ENCODE results near the gene PKN2.
"Not testable (repeated sequence)": the region's sequence is repeated elsewhere in the genome, so short reads cannot be mapped to it uniquely, and the experiment has no call there.

Gene PKN2

DNA sequence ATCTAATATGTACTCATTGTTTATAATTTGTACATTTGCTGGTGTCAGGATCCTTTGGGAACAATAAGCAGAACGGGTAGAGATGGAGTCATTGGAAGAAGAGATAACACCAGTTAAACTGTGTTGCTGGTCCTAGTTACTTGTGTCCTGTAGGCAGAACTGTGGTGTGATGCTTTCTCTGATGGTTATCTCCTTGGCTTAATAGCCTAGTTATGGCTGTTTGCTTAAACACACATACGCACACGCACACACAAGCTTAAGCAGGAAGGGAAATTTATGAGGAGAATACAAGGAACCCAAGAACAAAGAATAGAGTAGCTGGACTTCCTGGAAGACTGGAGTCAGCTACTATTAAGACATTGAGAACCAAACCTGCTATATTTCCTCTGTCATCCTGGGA is 5.7 kb upstream of the PKN2 start:
- no peak for DNase-seq

- DNase-seq: no peak
Observed at GRCh38 chr1:88680471-88680870, 3.6 kb upstream of the PKN2 start.

DNA sequence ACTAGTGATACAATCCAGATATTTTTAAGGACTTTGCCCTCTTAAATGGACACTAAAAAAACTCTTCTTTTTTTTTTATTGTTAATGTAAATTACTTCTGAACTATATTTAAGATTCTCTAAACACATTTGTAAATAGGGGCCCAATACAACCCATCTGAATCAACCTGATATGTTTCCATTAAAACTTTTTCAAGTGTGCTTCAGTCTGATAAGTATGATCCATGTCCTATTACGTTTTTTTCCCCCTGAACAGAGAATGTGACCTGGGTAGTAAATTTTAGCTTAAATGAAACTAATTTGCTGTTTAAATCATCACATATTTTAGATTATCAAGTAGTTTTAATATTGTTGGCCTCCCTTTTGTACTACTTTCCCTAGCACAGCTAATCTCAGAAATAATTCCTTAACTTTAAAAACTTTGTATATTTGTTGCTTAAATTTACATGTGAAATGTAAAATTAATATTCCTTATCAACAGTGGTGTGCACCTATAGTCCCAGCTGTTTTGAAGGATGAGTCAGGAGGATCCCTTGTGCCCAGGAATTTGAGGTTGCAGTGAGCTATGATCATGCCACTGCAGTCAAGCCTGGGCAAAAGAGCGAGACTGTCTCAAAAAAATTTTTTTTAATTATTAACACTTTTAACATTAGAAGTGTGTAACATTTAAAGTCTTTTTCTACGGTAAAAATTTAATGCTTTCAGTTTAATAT is 3.0 kb upstream of the PKN2 start:
- no peak for DNase-seq

DNA sequence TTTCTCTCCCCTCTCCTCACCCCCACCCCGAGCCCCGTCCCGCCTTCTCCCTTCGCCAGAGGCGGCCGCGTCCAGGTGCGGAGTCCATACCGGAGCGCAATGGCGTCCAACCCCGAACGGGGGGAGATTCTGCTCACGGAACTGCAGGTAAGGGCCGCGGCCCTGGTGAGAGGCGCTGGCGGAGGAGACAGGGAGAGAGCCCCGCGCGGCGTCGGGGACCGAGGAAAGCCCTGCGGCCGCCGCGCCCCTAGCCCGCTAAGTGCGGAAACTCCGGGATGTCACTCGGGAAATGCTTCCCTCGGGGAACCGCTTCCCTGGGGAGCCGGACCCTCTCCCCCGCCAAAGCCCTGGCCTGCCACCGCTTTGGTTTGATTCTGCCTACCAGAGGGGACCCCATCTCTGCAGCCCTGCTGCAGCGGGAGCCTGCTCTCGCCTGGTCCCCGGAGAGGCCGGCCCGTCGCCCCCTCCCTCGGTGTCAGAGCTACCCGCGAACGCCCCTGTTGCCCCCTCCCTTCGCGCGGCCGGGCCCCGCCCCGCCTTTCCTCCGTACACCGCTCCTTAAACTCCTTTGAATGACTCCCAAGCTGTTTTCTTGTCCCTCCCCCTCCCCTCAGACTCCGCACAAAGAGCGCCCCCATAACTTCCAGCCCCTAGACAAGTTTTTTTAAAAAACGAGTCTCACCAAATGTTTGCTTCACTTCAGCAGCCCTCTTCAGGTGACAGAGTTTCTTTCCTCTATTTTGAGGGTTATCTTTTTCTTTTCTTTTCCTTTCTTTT is 597 bp downstream of the PKN2 start:
- peak in 41 of 56 donors; percentile 10 to 67 (median 43) for DNase-seq

GRCh38 chr1:88685259-88685620 is 1.2 kb downstream of the PKN2 start:
- DNase-seq: no peak

DNA sequence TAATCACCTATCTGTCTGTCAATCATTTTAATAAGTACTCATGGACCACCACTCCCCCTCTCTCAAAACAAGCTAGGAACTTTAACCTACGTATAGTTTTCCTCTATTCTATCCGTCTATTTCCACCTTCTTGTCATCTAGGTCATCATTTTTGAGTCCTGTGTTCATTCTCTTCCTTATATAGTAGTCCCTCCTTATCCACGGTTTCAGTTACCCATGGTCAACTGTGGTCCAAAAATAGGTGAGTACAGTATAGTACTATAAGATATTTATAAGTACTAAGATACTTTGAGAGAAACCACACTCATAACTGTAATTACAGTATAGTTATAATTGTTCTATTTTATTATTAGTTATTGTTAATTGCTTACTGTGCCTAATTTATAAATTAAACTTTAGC is 7.5 kb downstream of the PKN2 start:
- DNase-seq: no peak

GRCh38 chr1:88695781-88696180 is 11.7 kb downstream of the PKN2 start:
- no peak for DNase-seq

DNA sequence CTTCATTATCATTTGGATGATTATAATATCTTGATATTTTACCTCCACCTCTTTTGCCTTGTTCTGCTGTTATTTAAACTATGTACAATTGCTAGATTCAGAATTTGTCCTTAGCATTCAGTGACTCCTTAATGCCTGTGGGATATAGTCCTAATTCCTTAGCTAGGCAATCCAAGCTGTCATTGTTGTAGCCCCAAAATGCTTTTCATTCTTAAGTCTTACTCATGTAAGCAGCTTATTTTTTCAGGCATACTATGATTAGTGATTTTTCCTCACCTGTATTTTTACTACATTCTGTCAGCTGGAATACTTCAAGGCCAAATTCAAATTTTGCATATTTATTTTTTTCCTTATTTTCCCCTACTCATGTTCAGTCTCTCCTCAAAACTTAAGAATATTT is 13.4 kb downstream of the PKN2 start:
- DNase-seq: no peak

GRCh38 chr1:88698140-88698539 is 14.1 kb downstream of the PKN2 start:
- no peak for DNase-seq

DNA sequence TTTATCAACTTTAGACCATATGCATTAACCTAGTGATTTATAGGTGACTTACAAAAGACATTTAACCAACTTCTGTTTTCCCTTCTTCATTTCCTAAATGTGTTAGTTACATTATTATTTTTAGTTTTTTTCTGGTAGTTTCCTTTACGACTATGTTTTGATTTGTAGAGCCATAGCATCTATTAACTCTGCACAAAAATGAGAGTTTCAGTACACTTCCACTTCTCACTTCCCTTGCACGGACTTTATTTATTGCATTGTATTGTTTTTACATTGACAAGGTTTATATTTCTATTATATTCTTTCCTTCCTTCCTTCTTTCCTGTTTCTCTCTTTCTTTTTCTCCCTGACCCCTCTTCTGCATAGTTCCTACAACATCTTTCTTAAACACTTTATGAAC is 14.7 kb downstream of the PKN2 start:
- no peak for DNase-seq

GRCh38 chr1:88700425-88701013 is 16.4 kb downstream of the PKN2 start:
- DNase-seq: no peak

DNA sequence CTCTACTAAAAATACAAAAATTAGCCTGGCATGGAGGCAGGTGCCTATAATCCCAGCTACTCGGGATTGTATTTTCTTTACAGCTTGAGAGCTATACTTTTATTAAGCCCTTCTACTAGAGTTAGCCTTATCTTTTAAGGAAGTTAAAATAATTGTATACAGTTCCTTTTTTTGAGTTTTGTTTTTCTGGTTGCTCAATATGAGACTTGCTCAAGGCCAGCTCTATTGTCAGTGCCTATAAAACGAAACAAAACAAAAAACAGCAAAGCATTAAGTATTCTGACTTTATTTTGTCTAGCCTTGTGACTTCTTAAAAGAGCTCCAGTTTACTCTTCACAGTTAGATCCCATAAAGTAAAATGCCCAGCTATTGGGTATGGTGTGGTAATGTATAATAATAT is 17.2 kb downstream of the PKN2 start:
- DNase-seq: peak in 1 of 56 donors; percentile 4

DNA sequence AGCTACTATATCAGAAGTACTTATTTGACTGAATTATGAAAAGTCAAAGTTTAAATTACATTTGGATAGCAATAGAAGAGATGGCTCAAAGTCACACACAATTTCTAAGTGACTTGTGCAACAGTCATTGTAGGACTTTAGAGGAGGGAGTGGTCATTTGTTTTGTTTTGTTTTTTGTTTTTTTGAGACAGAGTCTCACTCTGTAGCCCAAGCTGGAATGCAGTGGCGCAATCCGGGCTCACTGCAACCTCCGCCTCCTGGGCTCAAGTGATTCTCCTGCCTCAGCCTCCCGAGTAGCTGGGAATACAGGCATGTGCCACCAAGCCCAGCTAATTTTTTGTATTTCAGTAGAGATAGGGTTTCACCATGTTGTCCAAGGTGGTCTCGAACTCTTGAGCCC is 17.7 kb downstream of the PKN2 start:
- not testable (repeated sequence) for DNase-seq

DNA sequence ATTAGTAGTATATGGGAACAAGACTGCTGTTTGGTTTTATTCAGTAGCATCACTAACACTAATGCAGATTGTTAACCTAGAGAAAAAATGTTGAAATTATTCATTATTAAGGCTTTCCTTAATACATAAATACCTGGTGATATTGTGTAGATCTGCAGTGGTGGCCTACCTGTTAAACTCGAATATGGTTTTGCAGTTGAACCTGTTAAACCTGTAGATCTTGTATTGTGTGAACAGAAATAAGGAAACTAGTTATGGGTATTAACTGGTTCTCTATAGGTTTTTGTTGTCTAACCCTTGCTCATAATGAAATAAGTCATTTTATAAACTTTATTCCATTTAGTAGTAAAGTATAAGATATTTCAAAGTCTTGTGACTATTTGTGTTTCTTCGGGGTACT is 23.9 kb downstream of the PKN2 start:
- no peak for DNase-seq

DNA sequence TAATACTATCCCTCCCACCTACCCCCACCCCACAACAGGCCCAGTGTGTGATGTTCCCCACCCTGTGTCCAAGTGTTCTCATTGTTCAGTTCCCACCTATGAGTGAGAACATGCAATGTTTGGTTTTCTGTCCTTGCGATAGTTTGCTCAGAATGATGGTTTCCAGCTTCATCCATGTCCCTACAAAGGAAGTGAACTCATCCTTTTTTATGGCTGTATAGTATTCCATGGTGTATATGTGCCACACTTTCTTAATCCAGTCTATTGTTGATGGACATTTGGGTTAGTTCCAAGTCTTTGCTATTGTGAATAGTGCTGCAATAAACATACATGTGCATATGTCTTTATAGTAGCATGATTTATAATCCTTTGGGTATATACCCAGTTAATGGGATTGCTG is 28.8 kb downstream of the PKN2 start:
- not testable (repeated sequence) for DNase-seq

- not testable (repeated sequence) for DNase-seq
Observed at GRCh38 chr1:88716571-88716970, 32.5 kb downstream of the PKN2 start.

DNA sequence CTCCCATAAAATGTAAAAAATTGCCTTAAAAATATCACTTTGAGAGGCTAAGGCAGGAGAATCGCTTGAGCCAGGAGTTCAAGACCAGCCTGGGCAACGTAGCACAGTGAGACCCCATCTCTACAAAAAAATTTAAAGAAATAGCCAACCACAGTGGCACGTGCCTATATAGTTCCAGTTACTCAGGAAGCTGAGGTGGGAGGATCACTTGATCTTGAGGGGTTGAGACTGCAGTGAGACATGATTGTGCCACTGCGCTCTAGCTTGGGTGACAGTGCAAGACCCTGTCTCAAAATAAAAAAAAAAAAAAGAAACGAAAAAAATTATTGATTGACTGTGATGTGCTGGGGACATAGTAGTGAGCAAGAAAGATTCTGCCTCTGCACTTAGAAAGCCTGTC is 38.4 kb downstream of the PKN2 start:
- no peak for DNase-seq

GRCh38 chr1:88726697-88727096 is 42.6 kb downstream of the PKN2 start:
- DNase-seq: no peak

DNA sequence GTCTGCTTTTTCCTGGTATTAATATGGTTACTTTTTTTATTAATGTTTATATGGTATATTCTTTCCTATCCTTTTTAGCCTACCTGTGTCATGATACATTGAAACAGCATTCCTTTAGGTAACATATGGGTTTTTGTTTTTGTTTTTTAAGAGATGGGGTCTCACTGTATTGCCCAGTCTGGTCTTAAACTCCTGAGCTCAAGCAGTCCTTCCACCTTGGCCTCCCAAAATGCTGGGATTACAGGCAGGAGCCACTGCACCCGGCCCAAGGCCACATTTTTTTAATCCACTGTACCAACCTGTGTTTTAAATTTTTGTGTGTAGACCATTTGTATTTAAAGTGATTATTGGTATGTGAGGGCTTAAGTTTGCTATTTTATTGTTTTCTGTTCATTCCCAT is 43.1 kb downstream of the PKN2 start:
- DNase-seq: no peak

GRCh38 chr1:88729297-88729696 is 45.2 kb downstream of the PKN2 start:
- DNase-seq: no peak

DNA sequence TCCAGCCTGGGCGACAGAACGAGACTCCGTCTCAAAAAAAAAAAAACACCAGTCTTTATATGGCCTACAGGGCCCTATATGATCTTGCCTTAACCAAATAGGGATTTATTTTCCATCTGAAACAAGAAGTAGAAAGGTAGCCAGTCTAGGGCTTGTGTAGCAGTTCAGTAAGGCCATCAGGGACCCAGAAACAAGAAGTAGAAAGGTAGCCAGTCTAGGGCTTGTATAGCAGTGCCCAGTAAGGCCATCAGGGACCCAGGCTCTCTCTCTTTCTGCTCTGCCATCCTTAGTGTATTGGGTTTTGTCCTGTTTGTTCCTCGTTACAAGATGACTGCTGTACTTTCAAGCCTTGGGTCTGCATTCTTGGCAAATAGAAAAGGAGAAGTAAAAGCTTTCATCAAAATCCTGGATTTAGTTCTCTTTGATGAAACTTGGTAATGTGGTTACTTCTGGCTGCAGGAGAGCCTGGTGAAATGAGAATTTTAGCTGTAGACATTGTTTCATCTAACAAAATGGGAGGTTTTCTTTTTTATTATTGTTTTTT is 46.1 kb downstream of the PKN2 start:
- DNase-seq: peak in 1 of 56 donors; percentile 12

DNA sequence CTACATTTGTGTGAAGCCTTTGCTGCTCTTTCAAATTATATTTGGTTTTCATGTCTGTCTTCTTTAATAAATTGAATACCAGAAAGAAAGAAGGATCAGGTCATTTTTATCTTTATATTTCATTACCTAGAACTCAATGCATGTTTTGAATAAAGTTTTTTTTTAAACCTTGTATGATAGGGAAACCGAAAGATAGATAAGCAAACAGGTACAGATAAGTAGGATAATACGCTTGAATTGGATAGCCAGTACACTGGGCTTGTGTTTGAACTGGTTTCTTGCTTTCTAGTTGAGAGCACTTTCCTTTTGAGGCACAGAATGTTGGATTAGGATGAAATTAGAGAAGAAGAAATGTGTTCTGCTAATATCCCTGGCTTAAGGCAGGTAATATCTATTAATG is 46.9 kb downstream of the PKN2 start:
- DNase-seq: no peak
